Measurements from ENCODE around the gene USH1C.

Gene USH1C

DNA sequence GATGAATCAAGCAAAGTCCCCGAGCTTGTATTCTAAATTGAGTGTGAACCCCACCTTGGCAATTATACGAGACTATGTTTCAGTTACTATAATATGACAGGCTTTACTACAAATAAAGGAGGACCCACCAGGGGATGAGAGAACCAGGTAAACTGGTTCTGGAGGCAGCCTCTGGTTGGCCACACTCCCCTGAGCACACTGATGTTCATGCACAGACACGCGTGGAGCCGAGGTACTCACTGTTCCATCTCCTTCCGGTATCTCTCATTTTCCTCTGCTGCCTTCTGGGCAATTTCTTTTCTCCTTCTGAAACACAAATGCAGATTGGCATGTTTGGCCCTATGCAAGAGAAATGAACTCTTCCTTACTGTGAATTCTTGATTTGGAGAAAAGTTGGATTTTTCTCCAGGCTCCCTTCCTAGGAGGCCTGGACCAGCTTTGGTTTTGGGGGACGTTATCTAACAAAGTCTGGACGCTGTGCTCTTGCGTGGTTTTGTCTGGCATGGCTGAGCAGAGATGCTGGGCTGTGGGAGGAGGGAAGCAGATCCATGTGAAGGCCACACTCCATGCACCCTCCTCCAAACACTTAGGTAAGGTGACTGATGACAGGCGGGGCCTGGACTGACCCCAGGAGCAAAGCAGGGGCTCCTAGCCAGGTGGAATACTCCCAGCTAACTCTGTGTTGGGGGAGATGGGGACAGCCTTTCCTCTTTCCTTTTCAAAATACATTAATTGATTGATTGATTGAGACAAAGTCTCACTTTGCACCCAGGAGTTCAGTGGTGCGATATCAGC is 22.9 kb downstream of the USH1C start:
- DNase-seq, result no peak

DNA sequence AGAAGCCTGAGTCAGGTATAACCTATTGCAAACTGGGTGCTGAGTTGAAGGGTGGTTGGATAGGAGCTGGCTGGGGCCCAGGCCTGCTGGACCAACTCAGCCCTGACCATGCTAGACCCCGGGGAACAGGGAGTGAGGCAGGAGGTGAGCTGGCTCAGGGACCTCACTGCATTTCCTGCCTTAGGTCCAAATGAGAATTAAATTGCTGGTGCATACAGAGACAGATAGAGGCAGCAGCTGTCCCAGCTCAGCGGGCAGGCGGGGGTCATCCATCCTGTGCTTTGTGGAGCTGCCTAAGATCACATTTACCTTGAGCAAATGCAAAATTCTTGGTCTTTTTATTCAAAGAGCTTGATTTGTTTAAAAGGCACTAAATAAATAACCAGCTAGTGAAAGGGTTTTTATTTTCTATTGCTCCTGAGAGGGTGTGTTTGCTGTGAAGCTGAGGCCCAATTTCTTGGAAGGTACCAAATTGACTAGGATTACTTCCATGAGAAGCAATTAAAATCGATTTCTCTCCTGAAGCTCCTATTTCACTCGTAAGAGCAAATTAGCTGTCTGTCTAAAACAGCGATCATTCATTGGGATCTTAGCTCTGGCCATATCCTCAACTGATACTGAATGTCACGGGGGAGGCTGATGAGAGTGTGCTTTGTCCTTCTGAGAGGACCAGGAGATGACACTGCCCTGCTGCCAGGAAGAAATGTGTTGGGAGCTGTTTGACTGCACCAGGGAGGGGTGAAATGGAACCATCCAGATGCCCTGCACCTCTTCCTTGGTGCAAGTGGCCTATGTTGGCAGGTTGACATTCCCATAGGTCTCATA is 24.9 kb downstream of the USH1C start:
- DNase-seq, result no peak

DNA sequence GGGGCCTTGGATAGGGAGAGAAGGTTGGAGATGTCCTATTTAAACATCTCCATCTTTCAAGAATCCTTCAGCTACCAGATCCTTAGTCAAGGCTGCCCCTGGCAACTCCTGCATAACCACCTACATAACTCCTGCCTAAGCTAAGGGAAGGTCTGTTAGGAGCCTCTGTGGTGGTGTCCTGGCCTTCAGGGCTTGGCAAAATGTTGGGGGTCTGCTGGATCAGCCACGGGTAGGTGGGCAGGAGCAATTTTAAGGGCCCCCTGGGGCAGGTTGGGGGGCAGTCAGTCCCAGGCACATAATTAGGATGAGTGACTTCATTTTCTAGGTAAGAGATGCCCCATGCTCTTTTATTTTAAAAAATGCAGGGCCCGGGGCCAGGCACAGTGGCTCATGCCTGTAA is 25.9 kb downstream of the USH1C start:
- DNase-seq, result no peak

DNA sequence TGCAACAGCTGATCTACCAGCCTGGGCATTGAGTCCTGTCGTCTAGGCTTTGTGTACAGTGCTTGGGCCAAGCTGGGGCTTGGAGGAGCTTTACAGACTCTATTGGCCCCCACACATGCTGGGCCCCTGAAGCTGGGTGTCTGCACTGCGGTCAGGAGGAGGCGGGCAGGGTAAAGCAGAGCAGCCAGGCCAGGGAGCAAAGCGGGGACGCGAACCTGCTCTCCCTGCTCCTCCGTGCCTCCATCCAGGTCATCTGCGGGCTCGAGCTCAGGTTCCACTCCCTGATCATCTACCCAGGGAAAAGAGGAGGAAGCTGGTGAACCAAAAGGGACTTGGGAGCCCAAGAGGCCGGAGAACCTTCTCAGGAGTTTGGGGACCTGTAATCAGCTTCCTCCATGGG is 27.0 kb downstream of the USH1C start:
- DNase-seq, result no peak

GRCh38 chr11:17516551-17517150 is 27.6 kb downstream of the USH1C start:
- no peak for DNase-seq

DNA sequence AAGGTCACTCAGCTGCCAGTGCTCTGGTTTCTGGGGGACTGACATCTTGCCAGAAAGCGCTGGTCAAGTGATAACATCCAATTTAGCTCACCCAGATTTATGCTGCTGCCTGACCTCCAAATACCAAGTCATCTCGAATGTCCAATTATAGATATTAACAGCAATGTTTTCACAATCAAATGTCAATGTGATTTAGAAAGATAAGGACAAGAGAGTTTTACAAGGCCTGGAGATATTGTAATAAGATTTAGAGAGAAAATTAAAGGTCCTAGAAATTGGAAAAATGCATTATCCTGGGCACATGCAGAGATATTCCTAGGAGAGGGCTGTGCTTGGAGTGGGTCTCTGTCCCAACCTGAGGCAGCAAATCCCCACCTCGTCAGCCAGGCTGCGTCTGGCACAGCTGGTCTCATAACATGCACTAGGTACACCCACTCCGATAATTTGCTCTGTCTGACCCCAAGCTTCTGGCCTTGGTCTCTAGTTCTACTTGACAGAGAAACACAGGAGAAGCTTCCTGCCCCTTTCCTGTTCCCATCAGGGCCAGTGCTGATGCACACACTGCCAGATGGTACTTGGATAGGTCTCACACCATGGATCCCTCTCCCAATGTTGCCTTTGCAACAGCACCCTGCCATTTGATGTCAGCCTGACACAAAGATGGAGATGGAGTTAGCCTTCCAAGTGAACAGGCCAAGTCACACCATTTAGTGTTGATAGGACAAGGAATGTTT is 28.6 kb downstream of the USH1C start:
- DNase-seq, result no peak

GRCh38 chr11:17514476-17514875 is 29.7 kb downstream of the USH1C start:
- no peak for DNase-seq

DNA sequence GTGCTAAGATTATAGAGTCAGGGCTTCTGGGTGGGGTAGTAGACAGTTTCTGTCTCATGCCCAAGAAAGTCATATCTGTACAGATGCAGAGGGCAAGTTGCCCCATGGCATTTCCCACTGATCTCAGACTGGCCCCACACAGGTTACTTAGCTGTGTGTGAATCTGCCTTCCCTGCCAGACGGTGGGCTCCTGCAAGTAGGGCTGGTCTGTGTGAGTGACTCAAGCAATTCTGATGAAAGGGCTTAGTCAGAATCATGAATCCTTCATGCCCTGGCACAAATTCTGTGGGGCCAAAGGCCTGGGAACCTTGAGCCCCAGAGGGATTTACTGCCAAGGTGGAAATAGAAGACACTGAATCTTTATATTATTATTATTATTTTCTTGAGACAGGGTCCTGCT is 30.4 kb downstream of the USH1C start:
- no peak for DNase-seq

- no peak for DNase-seq
Observed at GRCh38 chr11:17512101-17512500, 32.1 kb downstream of the USH1C start.

DNA sequence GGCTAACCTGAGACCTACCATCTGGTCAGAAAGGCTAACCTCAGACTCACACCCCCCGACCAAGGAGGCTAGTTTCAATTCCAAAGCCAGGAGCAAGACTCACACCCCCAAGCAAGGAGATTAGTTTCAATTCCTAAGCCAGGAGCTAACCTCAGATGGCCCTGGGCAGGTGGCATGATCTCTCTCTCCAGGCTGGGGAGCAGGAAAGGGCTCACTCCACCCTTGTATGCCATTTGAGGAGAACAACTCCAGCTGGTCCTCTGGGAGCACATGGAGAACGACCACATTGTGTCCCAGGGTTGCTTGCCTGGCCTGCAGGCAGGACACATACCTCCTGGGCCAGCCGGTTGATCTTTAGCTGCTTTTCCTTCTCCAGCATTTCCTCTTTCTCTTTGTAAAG is 32.6 kb downstream of the USH1C start:
- DNase-seq, result no peak

- no peak for DNase-seq
Observed at GRCh38 chr11:17510507-17511206, 33.6 kb downstream of the USH1C start.

GRCh38 chr11:17508791-17509190 is 35.4 kb downstream of the USH1C start:
- no peak for DNase-seq

GRCh38 chr11:17508306-17508705 is 35.9 kb downstream of the USH1C start:
- no peak for DNase-seq

GRCh38 chr11:17507773-17508172 is 36.4 kb downstream of the USH1C start:
- DNase-seq, result no peak

DNA sequence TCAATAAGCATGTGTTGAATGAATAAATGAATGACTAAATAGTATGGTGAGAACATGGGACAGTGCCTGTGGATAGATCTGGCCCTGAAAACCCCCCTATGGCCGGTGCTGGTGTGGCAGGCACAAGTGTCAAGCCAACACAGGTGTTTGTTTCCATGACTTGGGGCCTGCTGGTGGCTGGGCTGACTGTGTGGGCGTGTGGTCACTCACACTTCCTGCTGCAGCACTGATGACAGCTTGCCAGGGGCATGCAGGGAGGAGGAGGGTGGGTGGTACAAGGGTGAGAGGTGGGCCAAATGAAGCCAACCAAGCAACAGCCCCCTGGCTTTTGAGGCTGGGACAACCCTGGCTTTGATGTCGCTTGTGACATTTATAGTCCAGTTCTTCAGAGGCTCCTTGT is 37.3 kb downstream of the USH1C start:
- DNase-seq, result no peak

GRCh38 chr11:17506314-17506713 is 37.9 kb downstream of the USH1C start:
- DNase-seq, result no peak

GRCh38 chr11:17505146-17505545 is 39.1 kb downstream of the USH1C start:
- no peak for DNase-seq

DNA sequence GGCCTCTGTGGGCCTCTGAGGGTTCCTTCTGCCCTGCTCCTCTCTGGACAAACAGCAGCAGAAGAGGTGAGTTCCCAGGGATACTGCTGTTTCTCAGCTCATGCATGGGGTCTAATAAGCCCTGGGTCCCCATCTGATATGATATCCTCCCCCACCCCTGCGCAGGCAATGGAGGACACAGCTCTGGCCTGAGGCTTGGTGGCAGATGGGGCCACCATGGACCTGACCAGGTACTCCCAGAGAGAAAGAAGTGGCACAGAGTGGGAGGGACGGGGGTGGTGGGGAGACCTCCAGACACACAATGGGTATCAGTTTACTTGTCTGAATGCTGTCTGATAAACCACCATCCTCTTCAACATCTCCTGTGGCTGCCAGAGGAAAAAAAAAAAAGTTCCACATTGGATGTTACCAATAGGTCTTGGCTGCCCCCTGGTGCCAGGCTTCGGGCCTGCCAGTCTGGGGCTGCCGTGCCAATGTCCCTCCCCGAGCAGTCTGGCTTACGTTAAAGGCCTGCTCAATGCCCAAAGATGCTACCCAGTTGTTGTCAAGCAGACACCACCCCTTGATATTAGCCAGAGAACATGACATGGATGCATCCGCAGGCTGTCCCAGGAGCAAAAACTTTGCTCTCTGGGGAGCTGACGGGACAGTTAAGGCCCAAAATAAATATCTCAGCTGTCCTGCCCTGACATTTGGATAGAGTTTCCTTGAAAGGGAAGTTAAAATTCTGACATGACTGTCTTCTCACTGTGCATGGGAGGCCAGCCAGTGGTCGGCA is 39.7 kb downstream of the USH1C start:
- DNase-seq, result no peak

- DNase-seq, result no peak
Observed at GRCh38 chr11:17502630-17503029, 41.6 kb downstream of the USH1C start.

DNA sequence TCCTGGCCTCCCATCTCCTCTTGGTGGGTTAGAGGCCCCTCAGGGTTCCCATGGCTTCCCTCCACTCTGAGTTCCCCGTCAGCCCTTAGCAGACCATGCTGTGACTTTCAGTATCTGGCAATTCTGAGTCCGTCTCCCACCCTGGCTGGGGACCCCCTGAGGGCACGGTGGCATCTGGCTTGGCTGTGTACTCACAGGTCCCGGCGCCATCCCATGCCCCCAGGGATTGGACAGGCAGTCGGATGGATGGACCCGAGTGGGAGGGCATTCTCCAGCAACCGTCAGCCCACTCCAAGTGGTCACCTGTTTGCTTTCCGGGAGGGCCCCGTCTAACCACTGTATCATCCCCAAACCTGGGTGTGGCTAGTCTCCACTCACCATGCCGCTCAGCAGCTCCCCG is 43.5 kb downstream of the USH1C start:
- no peak for DNase-seq

- no peak for DNase-seq
Observed at GRCh38 chr11:17498475-17498874, 45.7 kb downstream of the USH1C start.

DNA sequence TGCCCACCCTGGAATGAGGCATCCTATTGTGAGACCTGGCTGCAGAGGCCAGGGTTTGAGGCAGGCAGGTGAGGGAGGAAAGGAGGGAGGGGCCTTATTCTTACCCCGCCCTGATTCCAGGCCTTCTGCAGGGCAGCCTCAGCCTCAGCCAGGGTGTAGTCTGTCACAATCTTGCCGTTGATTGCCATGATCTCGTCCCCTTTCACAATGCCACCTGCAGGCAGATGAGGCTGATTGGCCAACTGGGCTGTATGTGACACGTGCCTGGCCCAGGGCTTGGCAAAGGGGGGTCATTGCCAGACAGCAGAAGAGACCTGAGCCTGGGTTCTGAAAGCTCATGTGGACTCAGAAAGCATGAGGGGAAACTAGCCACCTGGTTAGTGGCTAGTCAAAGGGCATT is 46.2 kb downstream of the USH1C start:
- DNase-seq, result no peak
